Stimulated activated CD8-positive, alpha-beta memory T cell treated with anti-CD3 and anti-CD28 coated beads, Interleukin-7, amount 100 ng/mL, for 4 hours (primary cell): ENCODE results near the gene PTPRCAP.
"Not testable (repeated sequence)": the region's sequence is repeated elsewhere in the genome, so short reads cannot be mapped to it uniquely, and the experiment has no call there.

ENCODE experiments used
- DNase-seq, 2 donors: peaks; one replicate each; pipeline ENCODE4 v3.0.0-alpha.2; 2020; ENCODE audit warnings: low read depth in 2 of 2

Gene PTPRCAP

GRCh38 chr11:67427364-67427859 lies 10.1 kb downstream of the PTPRCAP start:
- not testable (repeated sequence) for DNase-seq

- no peak for DNase-seq
These were observed 13.4 kb downstream of the PTPRCAP start for GRCh38 chr11:67423891-67424613.

GRCh38 chr11:67423466-67423865 lies 14.0 kb downstream of the PTPRCAP start:
- no peak for DNase-seq

GRCh38 chr11:67422891-67423290 lies 14.6 kb downstream of the PTPRCAP start:
- no peak for DNase-seq

GRCh38 chr11:67421430-67422031 lies 16.0 kb downstream of the PTPRCAP start:
- DNase-seq: no peak

- peak; percentile 95 to 99 for DNase-seq
These were observed 16.6 kb downstream of the PTPRCAP start for GRCh38 chr11:67420646-67421429.

GRCh38 chr11:67420147-67420645 lies 17.3 kb downstream of the PTPRCAP start:
- DNase-seq: no peak

GRCh38 chr11:67419325-67420049 lies 18.0 kb downstream of the PTPRCAP start:
- DNase-seq: no peak

GRCh38 chr11:67418476-67419281 lies 18.8 kb downstream of the PTPRCAP start:
- no peak for DNase-seq

GRCh38 chr11:67417425-67417824 lies 20.1 kb downstream of the PTPRCAP start:
- DNase-seq: no peak

GRCh38 chr11:67416416-67417335 lies 20.8 kb downstream of the PTPRCAP start:
- DNase-seq: peak; percentile 66 to 74

GRCh38 chr11:67415501-67416304 lies 21.8 kb downstream of the PTPRCAP start, which contains the start of gene CARNS1:
TSS of gene CARNS1 (plus strand) at chr11:67415678. CDS start at chr11:67416200, 522 bp downstream.
- DNase-seq: no peak

GRCh38 chr11:67413266-67413849 lies 24.1 kb downstream of the PTPRCAP start:
- no peak for DNase-seq

- DNase-seq: no peak
These were observed 24.8 kb downstream of the PTPRCAP start for GRCh38 chr11:67412495-67413179.

- DNase-seq: no peak
These were observed 25.7 kb downstream of the PTPRCAP start for GRCh38 chr11:67411785-67412152.

GRCh38 chr11:67410984-67411784 lies 26.3 kb downstream of the PTPRCAP start:
- DNase-seq: no peak

- DNase-seq: no peak
These were observed 27.1 kb downstream of the PTPRCAP start for GRCh38 chr11:67410369-67410831.
